GM21526 (cell line): ENCODE results near the gene PIP5K1C.

Source experiments
- ATAC-seq: cut with Tn5 transposase; IDR thresholded peaks from one replicate; pipeline ENCODE4 v1.9.1; 2021; ENCODE audit warnings: moderate library complexity; ENCODE audit not compliant: unreplicated experiment, low FRiP score

PIP5K1C gene

GRCh38 chr19:3721887-3722442 lies 21.7 kb upstream of the PIP5K1C start:
- no peak for ATAC-seq

GRCh38 chr19:3721131-3721886 lies 21.0 kb upstream of the PIP5K1C start:
- no peak for ATAC-seq

- ATAC-seq, result no peak
Observed at GRCh38 chr19:3720349-3720917, 20.2 kb upstream of the PIP5K1C start.

- ATAC-seq, result no peak
Observed at GRCh38 chr19:3719868-3720267, 19.6 kb upstream of the PIP5K1C start.

GRCh38 chr19:3716147-3716668 lies 15.9 kb upstream of the PIP5K1C start:
- no peak for ATAC-seq

- no peak for ATAC-seq
Observed at GRCh38 chr19:3712663-3713611, 12.7 kb upstream of the PIP5K1C start.

- ATAC-seq, result no peak
Observed at GRCh38 chr19:3710265-3710812, 10.1 kb upstream of the PIP5K1C start.

- no peak for ATAC-seq
Observed at GRCh38 chr19:3708207-3708931, 8.1 kb upstream of the PIP5K1C start, which contains the start of gene TJP3. Gene TJP3, plus strand, starts transcription at chr19:3708384. Its CDS starts 20,049 bp downstream, at chr19:3728433.

GRCh38 chr19:3707868-3708206 lies 7.6 kb upstream of the PIP5K1C start:
- ATAC-seq, result no peak

GRCh38 chr19:3701200-3701599 lies 932 bp upstream of the PIP5K1C start:
- ATAC-seq, result no peak

- ATAC-seq, result no peak
Observed at GRCh38 chr19:3699741-3700241, 477 bp downstream of the PIP5K1C start.

- ATAC-seq, result no peak
Observed at GRCh38 chr19:3698974-3699740, 1.1 kb downstream of the PIP5K1C start.

GRCh38 chr19:3698386-3698950 lies 1.8 kb downstream of the PIP5K1C start:
- ATAC-seq, result no peak

- no peak for ATAC-seq
Observed at GRCh38 chr19:3697671-3698385, 2.4 kb downstream of the PIP5K1C start.

GRCh38 chr19:3697094-3697493 lies 3.2 kb downstream of the PIP5K1C start:
- no peak for ATAC-seq

- ATAC-seq, result no peak
Observed at GRCh38 chr19:3696660-3696995, 3.6 kb downstream of the PIP5K1C start.

- ATAC-seq, result no peak
Observed at GRCh38 chr19:3695986-3696659, 4.1 kb downstream of the PIP5K1C start.
